Mucosa of stomach (tissue), 1 donor: ENCODE results near the gene PPM1K.

ENCODE experiments used
- H3K27me3 ChIP-seq: one replicate; pipeline ENCODE4 v1.7.0; 2013; ENCODE audit warnings: mild to moderate bottlenecking, low read length; ENCODE audit not compliant: control insufficient read depth, insufficient read depth
- H3K36me3 ChIP-seq: one replicate; pipeline ENCODE4 v1.7.0; 2013; ENCODE audit warnings: low read length; ENCODE audit not compliant: control insufficient read depth, insufficient read depth
- H3K4me1 ChIP-seq: one replicate; pipeline ENCODE4 v1.7.0; 2013; ENCODE audit warnings: mild to moderate bottlenecking, low read length; ENCODE audit not compliant: control insufficient read depth, insufficient read depth
- H3K4me3 ChIP-seq: one replicate; pipeline ENCODE4 v1.7.0; 2013; ENCODE audit warnings: low read length
- H3K9ac ChIP-seq: one replicate; pipeline ENCODE4 v1.7.0; 2013; ENCODE audit warnings: mild to moderate bottlenecking, low read length, moderate library complexity
- H3K9me3 ChIP-seq: one replicate; pipeline ENCODE4 v1.7.0; 2013; ENCODE audit warnings: mild to moderate bottlenecking, low read length, moderate library complexity; ENCODE audit not compliant: control insufficient read depth
- donor health status: Pancreatic carcinoma.

Gene PPM1K

DNA sequence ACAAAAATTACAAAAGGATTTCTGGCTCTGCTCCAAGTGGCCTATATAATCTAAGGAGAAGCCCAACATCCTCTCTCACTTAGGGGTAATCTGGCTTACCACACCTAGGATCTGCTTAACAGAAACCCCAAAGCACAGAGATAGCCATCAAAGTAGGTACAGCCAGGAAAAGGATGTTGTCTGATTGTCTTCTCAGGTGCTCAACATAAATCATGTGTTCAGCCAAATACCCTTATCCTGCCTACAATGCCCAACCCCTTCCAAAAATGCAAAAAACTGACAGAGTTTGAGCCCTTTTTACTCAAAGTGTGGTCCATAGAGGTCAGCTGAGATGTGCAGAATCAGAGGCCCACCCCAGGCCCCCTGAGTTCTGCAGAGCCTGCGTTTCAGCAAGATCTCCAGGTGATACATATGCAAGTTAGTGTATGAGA, 53.9 kb downstream of the PPM1K start:
- H3K9ac ChIP-seq = no peak overlapping the region
- no peaks in the 10 kb centered on the region for H3K36me3 ChIP-seq
- no peaks in the 10 kb centered on the region for H3K4me1 ChIP-seq
- H3K27me3 ChIP-seq = no peaks in the 10 kb centered on the region
- no peaks in the 10 kb centered on the region for H3K9me3 ChIP-seq
- H3K4me3 ChIP-seq = no peak overlapping the region

- no peaks in the 10 kb centered on the region for H3K9me3 ChIP-seq
- H3K9ac ChIP-seq = no peak overlapping the region
- no peaks in the 10 kb centered on the region for H3K4me1 ChIP-seq
- no peaks in the 10 kb centered on the region for H3K36me3 ChIP-seq
- no peaks in the 10 kb centered on the region for H3K27me3 ChIP-seq
- no peak overlapping the region for H3K4me3 ChIP-seq
Measured at GRCh38 chr4:88227734-88228133, 56.6 kb downstream of the PPM1K start.

DNA sequence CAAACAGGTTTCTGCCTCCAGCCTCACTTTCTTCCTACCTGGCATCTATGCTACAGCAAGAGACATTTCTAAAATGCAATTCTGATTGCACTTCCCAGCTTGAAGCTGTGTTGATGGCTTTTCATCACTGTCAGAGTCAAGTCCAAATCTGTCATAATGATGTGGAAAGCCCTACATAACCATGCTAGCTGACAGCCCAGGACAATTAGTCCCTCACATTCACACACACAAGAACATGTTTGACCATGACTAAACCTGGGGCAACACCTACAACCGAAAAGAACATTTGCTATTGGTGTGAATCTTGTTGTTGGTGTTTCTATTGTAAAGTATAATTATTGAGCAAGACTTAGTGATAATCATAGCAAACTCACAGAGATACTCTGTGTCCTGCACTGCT, 58.2 kb downstream of the PPM1K start:
- no peaks in the 10 kb centered on the region for H3K9me3 ChIP-seq
- no peaks in the 10 kb centered on the region for H3K36me3 ChIP-seq
- H3K27me3 ChIP-seq = no peaks in the 10 kb centered on the region
- no peak overlapping the region for H3K9ac ChIP-seq
- H3K4me1 ChIP-seq = no peaks in the 10 kb centered on the region
- H3K4me3 ChIP-seq = no peak overlapping the region

DNA sequence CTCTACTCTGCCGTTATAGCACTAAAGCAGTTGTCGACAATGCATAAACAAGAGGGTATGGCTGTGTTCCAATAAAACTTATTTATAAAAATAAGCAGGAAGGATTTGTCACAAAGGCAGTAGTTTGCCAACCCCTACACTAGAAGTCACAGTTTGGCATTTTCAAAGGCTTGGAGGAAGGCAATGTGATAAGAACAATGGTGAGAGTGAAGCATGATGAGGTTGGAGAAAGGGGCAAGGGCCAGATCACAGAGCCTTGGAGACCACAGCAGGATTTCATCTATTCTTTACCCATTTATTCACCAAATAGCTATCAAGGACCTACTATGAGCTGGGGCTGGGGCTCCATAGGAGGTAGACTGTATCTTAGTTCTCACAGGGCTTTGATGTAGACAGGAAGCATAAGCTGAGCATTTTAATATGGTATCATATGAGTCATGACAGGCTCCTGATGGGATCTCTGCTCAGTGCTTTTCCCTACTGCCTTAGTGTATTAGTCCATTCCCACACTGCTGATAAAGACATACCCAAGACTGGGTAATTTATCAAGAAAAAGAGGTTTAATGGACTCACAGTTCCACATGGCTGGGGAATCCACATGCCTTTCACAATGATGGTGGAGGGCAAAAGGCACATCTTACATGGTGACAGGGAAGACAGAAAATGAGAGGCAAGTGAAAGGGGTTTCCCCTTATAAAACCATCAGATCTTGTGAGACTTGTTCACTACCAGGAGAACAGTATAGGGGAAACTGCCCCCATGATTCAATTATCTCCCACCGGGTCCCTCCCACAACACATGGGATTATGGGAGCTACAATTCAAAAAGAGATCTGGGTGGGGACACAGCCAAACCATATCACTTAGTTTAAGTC, 58.9 kb downstream of the PPM1K start:
- no peaks in the 10 kb centered on the region for H3K4me1 ChIP-seq
- no peak overlapping the region for H3K4me3 ChIP-seq
- no peaks in the 10 kb centered on the region for H3K36me3 ChIP-seq
- H3K9ac ChIP-seq = no peak overlapping the region
- H3K27me3 ChIP-seq = no peaks in the 10 kb centered on the region
- no peaks in the 10 kb centered on the region for H3K9me3 ChIP-seq

GRCh38 chr4:88223516-88223915, 60.8 kb downstream of the PPM1K start:
- Histone ChIP-seq H3K4me1 (no peaks in the 10 kb centered on the region), H3K9ac (no peak overlapping the region), H3K27me3 (no peaks in the 10 kb centered on the region), H3K9me3 (no peaks in the 10 kb centered on the region), H3K4me3 (no peak overlapping the region), H3K36me3 (no peaks in the 10 kb centered on the region)

DNA sequence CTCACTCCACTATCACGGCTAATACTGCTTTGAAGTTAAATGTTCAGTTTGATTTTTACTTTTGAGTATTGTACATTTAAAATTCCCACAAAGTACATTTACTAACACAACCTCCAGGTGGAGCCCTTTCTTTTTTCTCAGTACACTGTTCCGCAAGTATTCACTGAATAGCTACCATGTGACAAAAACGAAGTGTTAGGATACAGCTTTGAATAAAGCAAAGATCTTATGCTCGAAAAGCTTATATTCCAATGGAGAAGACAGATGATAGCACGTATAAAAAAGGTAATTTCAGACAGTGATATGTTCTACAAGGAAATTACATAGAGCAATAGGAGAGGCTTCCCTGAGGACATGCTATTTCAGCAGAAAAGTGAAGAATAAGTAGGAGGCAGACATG, 65.3 kb downstream of the PPM1K start:
- H3K9me3 ChIP-seq = no peaks in the 10 kb centered on the region
- no peaks in the 10 kb centered on the region for H3K4me1 ChIP-seq
- no peaks in the 10 kb centered on the region for H3K36me3 ChIP-seq
- no peak overlapping the region for H3K9ac ChIP-seq
- H3K4me3 ChIP-seq = no peak overlapping the region
- H3K27me3 ChIP-seq = no peaks in the 10 kb centered on the region

GRCh38 chr4:88217169-88217568, 67.2 kb downstream of the PPM1K start:
- no peaks in the 10 kb centered on the region for H3K9me3 ChIP-seq
- H3K27me3 ChIP-seq = no peaks in the 10 kb centered on the region
- H3K9ac ChIP-seq = no peak overlapping the region
- no peaks in the 10 kb centered on the region for H3K36me3 ChIP-seq
- no peak overlapping the region for H3K4me3 ChIP-seq
- H3K4me1 ChIP-seq = no peaks in the 10 kb centered on the region

- Histone ChIP-seq H3K36me3 (no peaks in the 10 kb centered on the region), H3K4me1 (no peaks in the 10 kb centered on the region), H3K9me3 (no peaks in the 10 kb centered on the region), H3K27me3 (no peaks in the 10 kb centered on the region), H3K4me3 (no peak overlapping the region), H3K9ac (no peak overlapping the region)
Measured at GRCh38 chr4:88216395-88216794, 68.0 kb downstream of the PPM1K start.

- Histone ChIP-seq H3K4me3 (no peak overlapping the region), H3K27me3 (no peaks in the 10 kb centered on the region), H3K9me3 (no peaks in the 10 kb centered on the region), H3K4me1 (no peaks in the 10 kb centered on the region), H3K36me3 (no peaks in the 10 kb centered on the region), H3K9ac (no peak overlapping the region)
Measured at GRCh38 chr4:88215351-88215750, 69.0 kb downstream of the PPM1K start.

DNA sequence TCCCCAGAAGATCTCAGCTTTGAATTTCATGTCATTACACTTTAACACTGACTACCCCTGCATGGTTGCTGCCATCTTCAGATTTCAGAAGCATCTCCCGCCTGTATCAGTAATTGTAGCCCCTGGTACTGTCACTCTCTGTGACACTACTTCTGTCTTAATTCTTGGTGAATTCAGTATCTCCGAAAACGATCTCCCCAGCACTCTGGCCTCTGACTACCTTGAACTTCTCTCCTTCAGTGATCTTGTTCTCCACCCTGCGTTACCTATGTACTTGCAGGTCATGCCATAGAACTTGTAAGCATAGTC, 72.2 kb downstream of the PPM1K start:
- Histone ChIP-seq H3K27me3 (no peaks in the 10 kb centered on the region), H3K36me3 (no peaks in the 10 kb centered on the region), H3K4me1 (no peaks in the 10 kb centered on the region), H3K9me3 (no peaks in the 10 kb centered on the region), H3K4me3 (no peak overlapping the region), H3K9ac (no peak overlapping the region)

DNA sequence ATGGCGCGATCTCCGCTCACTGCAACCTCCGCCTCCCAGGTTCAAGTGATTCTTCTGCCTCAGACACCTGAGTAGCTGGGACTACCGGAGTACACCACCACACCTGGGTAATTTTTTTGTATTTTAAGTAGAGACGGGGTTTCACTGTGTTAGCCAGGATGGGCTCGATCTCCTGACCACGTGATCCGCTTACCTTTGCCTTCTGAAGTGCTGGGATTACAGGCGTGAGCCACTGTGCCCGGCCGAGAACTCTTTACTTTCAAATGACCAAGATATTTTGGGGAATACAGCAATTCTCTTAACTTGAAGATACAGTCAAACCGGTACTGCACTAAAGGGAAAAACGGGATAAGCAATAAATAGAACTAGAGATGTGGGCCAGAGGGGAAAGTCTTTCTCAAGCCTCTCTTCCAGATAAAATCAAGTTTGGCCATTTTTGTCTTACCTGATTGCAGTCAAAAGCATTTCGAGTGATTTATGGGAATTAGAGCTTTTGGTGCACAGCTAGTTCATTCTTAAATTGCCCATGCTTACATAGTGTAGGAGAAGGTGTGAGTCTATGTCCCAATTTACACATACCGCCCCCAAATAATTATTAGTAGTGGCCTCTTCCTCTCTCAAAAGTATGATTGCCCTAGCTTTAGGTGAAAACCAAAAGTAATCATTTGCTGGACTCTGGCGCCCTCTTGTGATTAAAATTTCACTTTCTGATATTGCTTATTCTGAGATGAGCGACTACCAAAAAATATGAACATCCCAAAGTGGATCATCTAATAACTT, 72.7 kb downstream of the PPM1K start:
- no peaks in the 10 kb centered on the region for H3K27me3 ChIP-seq
- H3K4me1 ChIP-seq = no peaks in the 10 kb centered on the region
- no peaks in the 10 kb centered on the region for H3K36me3 ChIP-seq
- H3K9me3 ChIP-seq = no peaks in the 10 kb centered on the region
- no peak overlapping the region for H3K9ac ChIP-seq
- no peak overlapping the region for H3K4me3 ChIP-seq

DNA sequence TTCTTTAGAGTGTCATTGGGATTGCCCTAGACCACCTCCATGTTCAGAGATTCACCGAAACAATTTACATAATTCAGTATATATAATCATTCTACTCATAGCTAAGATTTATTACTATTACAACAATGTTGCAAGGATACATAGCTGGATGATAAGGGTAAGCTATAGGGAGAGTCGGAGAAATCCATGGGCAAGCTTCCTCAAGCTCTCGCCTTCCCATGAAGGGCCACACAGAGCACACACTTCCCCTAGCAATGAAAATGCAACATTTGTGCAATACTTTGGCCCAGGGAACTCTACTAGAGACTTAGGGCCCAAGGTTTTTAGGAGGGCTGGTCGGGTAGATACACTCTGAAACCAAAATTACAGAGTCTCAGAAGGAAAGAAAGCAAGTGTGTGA, 76.2 kb downstream of the PPM1K start:
- Histone ChIP-seq H3K36me3 (no peaks in the 10 kb centered on the region), H3K9me3 (no peaks in the 10 kb centered on the region), H3K27me3 (no peaks in the 10 kb centered on the region), H3K4me1 (peaks cover 3% of the 10 kb centered on the region), H3K4me3 (no peak overlapping the region), H3K9ac (no peak overlapping the region)
